BJ (cell line): Measurements from ENCODE around the gene LRP5. TPM values are rescaled to one million over a fixed set of nuclear protein-coding genes. Genes with fewer than 3 reads are reported as not detected.

Experiments used
- CTCF ChIA-PET: fragments of 350-600 bp; formaldehyde crosslinking; extraction: SDS; loops from one replicate; lab custom pipeline; 2021; ENCODE audit warnings: antibody characterized with exemption, inconsistent platforms; lab: Yijun Ruan, JAX
- POLR2A ChIA-PET: fragments of 300-600 bp; sonication (Branson Sonifier 250); formaldehyde crosslinking; extraction: SDS; loops from one replicate; lab custom pipeline; 2021; ENCODE audit warnings: antibody characterized with exemption; lab: Charles Lee
- DNase-seq: peaks from one replicate; pipeline ENCODE4 v3.0.0-alpha.2; 2011; ENCODE audit warnings: low read depth
- H3K27me3 ChIP-seq: 2 replicates; pipeline ENCODE4 v1.6.0; 2011; ENCODE audit warnings: low read length; ENCODE audit not compliant: control insufficient read depth, insufficient read depth
- H3K36me3 ChIP-seq: 2 replicates; pipeline ENCODE4 v1.5.1; 2011; ENCODE audit warnings: low read length; ENCODE audit not compliant: control insufficient read depth, insufficient read depth
- H3K4me3 ChIP-seq: 2 replicates; pipeline ENCODE4 v1.5.1; 2011; ENCODE audit warnings: low read depth, mild to moderate bottlenecking, control low read depth, low read length
- polyA plus RNA-seq: library from polyadenylated mRNA; depleted of rRNA; stranded (reverse); fragments of >200 nt; gene quantifications from 2 replicates; pipeline ENCODE4 v1.2.3, GENCODE V29; 2011
- TF ChIP-seq, protein P1 (sequence below): IDR thresholded peaks from 2 replicates; pipeline ENCODE4 v1.5.1; 2011; ENCODE audit warnings: low read depth, mild to moderate bottlenecking, control low read depth, inconsistent platforms, low read length, moderate library complexity; ENCODE audit not compliant: insufficient read depth

The LRP5 gene
- polyA plus RNA-seq, 1 experiment, result 11.5 TPM

DNA sequence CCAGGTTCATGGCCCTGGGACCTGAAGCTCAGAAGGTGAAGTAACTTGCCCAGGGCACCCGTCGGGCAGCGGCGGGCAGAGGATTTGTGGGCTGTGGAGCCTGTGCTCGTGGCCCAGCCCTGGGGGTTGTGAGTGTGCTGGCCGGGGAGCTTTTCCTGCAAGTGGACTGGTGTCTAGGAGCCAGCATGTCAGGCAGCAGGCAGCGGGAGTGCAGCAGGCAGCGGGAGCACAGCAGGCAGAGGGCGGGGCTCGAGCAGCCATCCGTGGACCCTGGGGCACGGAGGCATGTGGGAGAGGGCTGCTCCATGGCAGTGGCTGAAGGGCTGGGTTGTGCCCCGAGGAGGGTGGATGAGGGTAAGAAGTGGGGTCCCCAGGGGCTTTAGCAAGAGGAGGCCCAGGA, 75.4 kb downstream of the LRP5 start:
- Histone ChIP-seq H3K4me3 (no peak overlapping the region), H3K27me3 (no peaks in the 10 kb centered on the region), H3K36me3 (peaks cover 7% of the 10 kb centered on the region)
- POLR2A ChIA-PET, result interaction anchor here (0.5 kb wide), 1 partner anchor 50 kb away, joined by 3 read pairs; no protein-coding TSS in a partner anchor
- TF ChIP-seq, protein P1, sequence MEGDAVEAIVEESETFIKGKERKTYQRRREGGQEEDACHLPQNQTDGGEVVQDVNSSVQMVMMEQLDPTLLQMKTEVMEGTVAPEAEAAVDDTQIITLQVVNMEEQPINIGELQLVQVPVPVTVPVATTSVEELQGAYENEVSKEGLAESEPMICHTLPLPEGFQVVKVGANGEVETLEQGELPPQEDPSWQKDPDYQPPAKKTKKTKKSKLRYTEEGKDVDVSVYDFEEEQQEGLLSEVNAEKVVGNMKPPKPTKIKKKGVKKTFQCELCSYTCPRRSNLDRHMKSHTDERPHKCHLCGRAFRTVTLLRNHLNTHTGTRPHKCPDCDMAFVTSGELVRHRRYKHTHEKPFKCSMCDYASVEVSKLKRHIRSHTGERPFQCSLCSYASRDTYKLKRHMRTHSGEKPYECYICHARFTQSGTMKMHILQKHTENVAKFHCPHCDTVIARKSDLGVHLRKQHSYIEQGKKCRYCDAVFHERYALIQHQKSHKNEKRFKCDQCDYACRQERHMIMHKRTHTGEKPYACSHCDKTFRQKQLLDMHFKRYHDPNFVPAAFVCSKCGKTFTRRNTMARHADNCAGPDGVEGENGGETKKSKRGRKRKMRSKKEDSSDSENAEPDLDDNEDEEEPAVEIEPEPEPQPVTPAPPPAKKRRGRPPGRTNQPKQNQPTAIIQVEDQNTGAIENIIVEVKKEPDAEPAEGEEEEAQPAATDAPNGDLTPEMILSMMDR, result no peak
- DNase-seq, result no peak
- CTCF ChIA-PET, result interaction anchor here (2.1 kb wide), 1 partner anchor 90 kb away, joined by 8 read pairs; no protein-coding TSS in a partner anchor

DNA sequence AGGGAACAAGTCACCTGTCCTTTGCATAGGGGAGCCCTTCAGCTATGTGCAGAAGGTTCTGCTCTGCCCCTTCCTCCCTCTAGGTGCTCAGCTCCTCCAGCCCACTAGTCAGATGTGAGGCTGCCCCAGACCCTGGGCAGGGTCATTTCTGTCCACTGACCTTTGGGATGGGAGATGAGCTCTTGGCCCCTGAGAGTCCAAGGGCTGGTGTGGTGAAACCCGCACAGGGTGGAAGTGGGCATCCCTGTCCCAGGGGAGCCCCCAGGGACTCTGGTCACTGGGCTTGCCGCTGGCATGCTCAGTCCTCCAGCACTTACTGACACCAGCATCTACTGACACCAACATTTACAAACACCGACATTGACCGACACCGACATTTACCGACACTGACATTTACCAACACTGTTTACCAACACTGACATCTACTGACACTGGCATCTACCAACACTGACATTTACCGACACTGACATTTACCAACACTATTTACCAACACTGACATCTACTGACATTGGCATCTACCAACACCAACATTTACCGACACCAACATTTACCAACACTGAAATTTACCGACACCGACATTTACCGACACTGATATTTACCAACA, 76.3 kb downstream of the LRP5 start:
- Histone ChIP-seq H3K4me3 (no peak overlapping the region), H3K27me3 (no peaks in the 10 kb centered on the region), H3K36me3 (peaks cover 7% of the 10 kb centered on the region)
- no peak for DNase-seq
- TF ChIP-seq, protein P1, result no peak
- ChIA-PET CTCF (interaction anchor here (0.8 to 2.1 kb wide), 2 partner anchors 34 to 91 kb away, joined by 7 to 8 read pairs; no protein-coding TSS in a partner anchor), POLR2A (interaction anchor here (0.5 kb wide), 1 partner anchor 51 kb away, joined by 3 read pairs; no protein-coding TSS in a partner anchor)

- TF ChIP-seq, protein P1, result no peak
- Histone ChIP-seq H3K36me3 (peaks cover 7% of the 10 kb centered on the region), H3K4me3 (no peak overlapping the region), H3K27me3 (no peaks in the 10 kb centered on the region)
- CTCF ChIA-PET, result interaction anchor here (1.6 to 1.7 kb wide), 2 partner anchors 8 to 133 kb away, joined by 5 to 7 read pairs; no protein-coding TSS in a partner anchor
- DNase-seq, result no peak
- POLR2A ChIA-PET, result no interaction called here
These were observed 77.9 kb downstream of the LRP5 start for GRCh38 chr11:68390315-68390714.

DNA sequence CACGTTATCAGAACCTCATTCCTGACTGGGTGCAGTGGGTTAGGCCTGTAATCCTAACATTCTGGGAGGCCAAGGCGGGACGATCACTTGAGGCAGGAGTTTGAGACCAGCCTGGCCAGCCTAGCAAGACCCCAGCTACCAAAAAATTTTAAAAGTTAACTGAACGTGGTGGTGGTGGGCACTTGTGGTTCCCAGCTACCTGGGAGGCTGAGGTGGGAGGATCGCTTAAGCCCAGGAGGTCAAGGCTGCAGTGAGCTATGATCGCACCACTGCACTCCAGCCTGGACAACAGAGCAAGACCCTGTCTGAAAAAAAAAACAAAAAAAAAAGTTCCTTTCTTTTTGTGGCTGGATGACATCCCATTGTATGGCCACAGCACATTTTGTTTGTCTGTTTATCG, 80.4 kb downstream of the LRP5 start:
- H3K36me3 ChIP-seq, result peaks cover 7% of the 10 kb centered on the region
- no peaks in the 10 kb centered on the region for H3K27me3 ChIP-seq
- CTCF ChIA-PET, result interaction anchor here (1.0 kb wide), 1 partner anchor 20 kb away, joined by 3 read pairs; no protein-coding TSS in a partner anchor
- POLR2A ChIA-PET, result no interaction called here
- DNase-seq, result no peak
- TF ChIP-seq, protein P1, result no peak
- H3K4me3 ChIP-seq, result no peak overlapping the region

GRCh38 chr11:68396516-68396915, 84.1 kb downstream of the LRP5 start:
- ChIA-PET POLR2A (no interaction called here), CTCF (interaction anchor here (1.0 to 1.5 kb wide), 2 partner anchors 15 to 16 kb away, joined by 3 read pairs; no protein-coding TSS in a partner anchor)
- Histone ChIP-seq H3K36me3 (peaks cover 2% of the 10 kb centered on the region), H3K4me3 (no peak overlapping the region), H3K27me3 (no peaks in the 10 kb centered on the region)
- TF ChIP-seq, protein P1, result no peak
- no peak for DNase-seq
